Ascending aorta (tissue), 2 donors: ENCODE results near the gene NHLRC2. TPM values are rescaled to one million over a fixed set of nuclear protein-coding genes. Genes with fewer than 3 reads are reported as not detected.

ENCODE experiments used
- DNase-seq, 2 donors: peaks; one replicate each; pipeline ENCODE4 v3.0.0-alpha.2; 2019; ENCODE audit warnings: low spot score in 2 of 2
- H3K27ac ChIP-seq, 2 donors: fragments of 200-600 bp; sonication (generic); one replicate each; pipeline ENCODE4 v1.5.1; 2016 to 2017; ENCODE audit warnings: mild to moderate bottlenecking in 1 of 2
- H3K27me3 ChIP-seq: fragments of 200-600 bp; sonication (generic); one replicate; pipeline ENCODE4 v1.5.1; 2017
- H3K36me3 ChIP-seq, 2 donors: fragments of 200-600 bp; sonication (generic); one replicate each; pipeline ENCODE4 v1.5.1; 2016
- H3K4me1 ChIP-seq, 2 donors: fragments of 200-600 bp; sonication (generic); one replicate each; pipeline ENCODE4 v1.5.1; 2016 to 2017; ENCODE audit warnings: mild to moderate bottlenecking in 1 of 2
- H3K4me3 ChIP-seq, 2 donors: fragments of 200-600 bp; sonication (generic); one replicate each; pipeline ENCODE4 v1.5.1; 2016 to 2017; ENCODE audit warnings: mild to moderate bottlenecking in 1 of 2
- H3K9me3 ChIP-seq, 2 donors: fragments of 200-600 bp; sonication (generic); one replicate each; pipeline ENCODE4 v1.5.1; 2016
- intact Hi-C: fragments of 100-400 bp; cut with DNase I; formaldehyde crosslinking; loops from one replicate; pipeline ENCODE4 v1.15.1; 2023
- total RNA-seq: library from RNA; depleted of rRNA; stranded (reverse); fragments of >200 nt; gene quantifications from one replicate; pipeline ENCODE4 v1.1.0, GENCODE V29; 2016
- TF ChIP-seq, protein P1 (sequence below), 3 experiments: fragments of 200-600 bp in 2 of 3; fragments of 450-650 bp in 1 of 3; sonication (generic) in 2 of 3; IDR thresholded peaks; one replicate each; pipeline ENCODE4 v1.5.1; 2016 to 2019; ENCODE audit warnings: antibody characterized with exemption in 3 of 3, mild to moderate bottlenecking in 1 of 3, moderate library complexity in 1 of 3

The NHLRC2 gene
- total RNA-seq, 1 donor from 2014 or later = 7.1 TPM

DNA sequence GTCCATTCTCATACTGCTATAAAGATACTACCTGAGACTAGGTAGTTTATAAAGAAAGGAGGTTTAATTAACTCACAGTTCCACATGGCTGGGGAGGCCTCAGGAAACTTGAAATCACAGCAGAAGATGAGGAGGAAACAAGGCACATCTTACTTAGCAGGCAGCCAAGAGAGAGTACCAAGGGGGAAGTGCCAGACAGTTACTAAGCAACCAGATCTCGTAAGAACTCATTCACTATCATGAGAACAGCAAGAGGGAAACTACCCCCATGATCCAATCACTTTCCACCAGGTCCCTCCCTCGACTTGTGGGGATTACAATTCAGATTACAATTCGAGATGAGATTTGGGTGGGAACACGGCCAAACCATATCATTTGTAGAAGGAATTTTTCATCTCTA, 36.3 kb downstream of the NHLRC2 start:
- TF ChIP-seq, protein P1, sequence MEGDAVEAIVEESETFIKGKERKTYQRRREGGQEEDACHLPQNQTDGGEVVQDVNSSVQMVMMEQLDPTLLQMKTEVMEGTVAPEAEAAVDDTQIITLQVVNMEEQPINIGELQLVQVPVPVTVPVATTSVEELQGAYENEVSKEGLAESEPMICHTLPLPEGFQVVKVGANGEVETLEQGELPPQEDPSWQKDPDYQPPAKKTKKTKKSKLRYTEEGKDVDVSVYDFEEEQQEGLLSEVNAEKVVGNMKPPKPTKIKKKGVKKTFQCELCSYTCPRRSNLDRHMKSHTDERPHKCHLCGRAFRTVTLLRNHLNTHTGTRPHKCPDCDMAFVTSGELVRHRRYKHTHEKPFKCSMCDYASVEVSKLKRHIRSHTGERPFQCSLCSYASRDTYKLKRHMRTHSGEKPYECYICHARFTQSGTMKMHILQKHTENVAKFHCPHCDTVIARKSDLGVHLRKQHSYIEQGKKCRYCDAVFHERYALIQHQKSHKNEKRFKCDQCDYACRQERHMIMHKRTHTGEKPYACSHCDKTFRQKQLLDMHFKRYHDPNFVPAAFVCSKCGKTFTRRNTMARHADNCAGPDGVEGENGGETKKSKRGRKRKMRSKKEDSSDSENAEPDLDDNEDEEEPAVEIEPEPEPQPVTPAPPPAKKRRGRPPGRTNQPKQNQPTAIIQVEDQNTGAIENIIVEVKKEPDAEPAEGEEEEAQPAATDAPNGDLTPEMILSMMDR (IDR thresholded peaks at IDR 0.05) = no peak
- intact Hi-C loops = no loop called here

DNA sequence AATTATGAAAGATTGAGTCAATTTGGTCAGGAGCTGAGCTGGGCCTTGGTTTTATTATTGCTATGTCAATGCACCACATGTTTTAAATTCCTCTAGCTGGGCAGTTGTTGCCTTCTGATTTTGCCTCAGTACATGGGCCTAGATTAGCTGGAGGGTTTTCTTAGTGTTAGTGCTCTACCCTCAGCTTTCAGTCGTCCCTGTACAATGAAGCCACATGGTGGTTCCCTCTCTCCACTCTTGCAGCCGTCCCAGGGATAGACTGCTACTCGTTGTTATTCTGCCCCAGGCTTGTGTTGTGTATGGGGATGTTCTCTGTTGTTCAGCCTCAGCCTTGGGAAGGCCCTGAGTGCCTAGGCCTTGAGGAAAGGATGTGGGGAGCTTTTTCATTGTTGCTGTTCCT, 37.0 kb downstream of the NHLRC2 start:
- TF ChIP-seq, protein P1 (IDR thresholded peaks at IDR 0.05) = no peak
- H3K27me3 ChIP-seq = no peaks in the 10 kb centered on the region
- no peaks in the 10 kb centered on the region for H3K9me3 ChIP-seq
- H3K36me3 ChIP-seq = peaks cover 6 to 10% of the 10 kb centered on the region in 2 donors
- intact Hi-C loops = no loop called here
- H3K4me3 ChIP-seq = no peak overlapping the region
- H3K27ac ChIP-seq = no peak overlapping the region
- DNase-seq = no peak
- peaks cover 4 to 6% of the 10 kb centered on the region in 2 donors for H3K4me1 ChIP-seq

More for the DNA sequence above, 36.3 kb downstream of the NHLRC2 start:
- H3K27ac ChIP-seq = no peak overlapping the region
- no peaks in the 10 kb centered on the region for H3K9me3 ChIP-seq
- H3K27me3 ChIP-seq = no peaks in the 10 kb centered on the region
- peaks cover 4 to 6% of the 10 kb centered on the region in 2 donors for H3K4me1 ChIP-seq
- H3K36me3 ChIP-seq = peaks cover 9 to 14% of the 10 kb centered on the region in 2 donors
- DNase-seq = no peak
- H3K4me3 ChIP-seq = no peak overlapping the region

DNA sequence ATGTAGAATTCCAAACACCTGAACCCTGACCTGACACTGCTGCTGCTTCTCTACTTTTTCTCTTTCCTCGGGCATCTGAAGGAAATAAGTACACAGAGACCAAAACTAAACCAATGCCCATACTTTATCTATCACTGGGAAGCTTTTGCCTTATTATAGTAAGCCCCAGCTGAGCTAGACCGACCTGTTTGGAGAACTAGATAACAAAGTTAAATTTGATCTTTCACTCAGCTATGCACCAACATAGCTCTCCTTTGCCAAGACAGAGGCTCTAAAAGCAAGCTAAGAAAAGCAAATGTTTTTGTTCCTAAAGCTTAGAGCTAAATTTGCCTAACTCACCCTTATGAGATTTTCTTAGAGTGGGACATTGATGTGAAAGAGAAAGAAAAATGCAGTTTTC, 39.1 kb downstream of the NHLRC2 start:
- intact Hi-C loops = no loop called here
- Histone ChIP-seq H3K9me3 (no peaks in the 10 kb centered on the region), H3K4me3 (no peak overlapping the region), H3K27me3 (no peaks in the 10 kb centered on the region), H3K4me1 (peaks cover 4 to 6% of the 10 kb centered on the region in 2 donors), H3K36me3 (peaks cover under 1 to 4% of the 10 kb centered on the region in 2 donors), H3K27ac (no peak overlapping the region)
- TF ChIP-seq, protein P1 (IDR thresholded peaks at IDR 0.05) = no peak
- no peak for DNase-seq

DNA sequence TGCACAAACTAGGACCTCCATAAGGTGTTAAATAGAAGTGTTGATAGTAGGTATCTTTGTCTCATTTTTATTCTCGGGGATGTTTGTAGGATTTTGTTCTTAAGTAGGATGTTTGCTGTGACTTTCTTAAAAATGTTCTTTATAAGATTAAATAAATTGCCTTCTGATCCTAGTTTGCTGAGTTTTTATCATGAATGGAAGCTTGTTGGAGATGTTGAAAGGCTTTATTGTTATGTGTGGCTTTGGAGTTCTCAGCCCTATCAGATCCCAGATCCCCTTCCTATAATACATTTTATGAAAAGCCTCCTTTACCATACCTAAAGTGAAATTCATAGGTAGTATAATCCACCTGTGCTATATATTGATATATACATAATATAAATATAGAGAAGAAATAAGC, 40.1 kb downstream of the NHLRC2 start:
- no peak for DNase-seq
- no peaks in the 10 kb centered on the region for H3K9me3 ChIP-seq
- TF ChIP-seq, protein P1 (IDR thresholded peaks at IDR 0.05) = no peak
- no peak overlapping the region for H3K27ac ChIP-seq
- no peaks in the 10 kb centered on the region for H3K27me3 ChIP-seq
- no peak overlapping the region for H3K4me3 ChIP-seq
- intact Hi-C loops = no loop called here
- H3K4me1 ChIP-seq = peaks cover 4 to 6% of the 10 kb centered on the region in 2 donors
- peaks cover 6 to 9% of the 10 kb centered on the region in 2 donors for H3K36me3 ChIP-seq

DNA sequence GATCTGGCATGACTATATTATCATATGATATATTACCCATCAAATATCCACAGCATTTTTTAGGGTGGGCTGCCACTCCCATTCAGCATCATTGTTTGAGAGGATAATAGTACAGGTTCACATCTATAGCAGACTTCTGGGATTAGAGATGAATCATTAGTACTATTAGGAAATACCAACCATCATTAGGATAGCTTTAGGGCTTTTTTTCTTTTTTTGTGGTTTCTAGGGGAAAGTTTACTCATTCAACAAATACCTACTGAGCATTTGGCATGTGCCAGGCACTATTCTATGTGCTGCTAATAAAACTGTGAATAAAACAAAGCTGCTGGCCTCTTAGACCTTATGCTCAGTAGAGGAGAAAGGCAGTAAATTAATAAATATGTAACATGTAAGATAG, 40.6 kb downstream of the NHLRC2 start:
- no peak overlapping the region for H3K27ac ChIP-seq
- H3K9me3 ChIP-seq = no peaks in the 10 kb centered on the region
- peaks cover 6 to 9% of the 10 kb centered on the region in 2 donors for H3K36me3 ChIP-seq
- H3K27me3 ChIP-seq = no peaks in the 10 kb centered on the region
- TF ChIP-seq, protein P1 (IDR thresholded peaks at IDR 0.05) = no peak
- DNase-seq = no peak
- H3K4me3 ChIP-seq = no peak overlapping the region
- peaks cover 4 to 6% of the 10 kb centered on the region in 2 donors for H3K4me1 ChIP-seq
- intact Hi-C loops = no loop called here
